PC-9 (cell line): ENCODE results near the gene HSPA12A. TPM values are rescaled to one million over a fixed set of nuclear protein-coding genes. Genes with fewer than 3 reads are reported as not detected.

ENCODE experiments used
- BruUV-seq: library from RNA; stranded (reverse); fragments of 400-500 nt; replicated peaks from 2 replicates; lab custom pipeline; 2021; lab: Mats Ljungman, UMichigan
- CTCF ChIA-PET: fragments of 300-600 bp; sonication (Branson Sonifier 250); formaldehyde crosslinking; loops from one replicate; lab custom pipeline; 2022; ENCODE audit warnings: antibody characterized with exemption; lab: Charles Lee
- POLR2A ChIA-PET: fragments of 300-600 bp; sonication (Branson Sonifier 250); formaldehyde crosslinking; loops from one replicate; lab custom pipeline; 2022; ENCODE audit warnings: antibody characterized with exemption; ENCODE audit not compliant: unreplicated experiment; lab: Charles Lee
- DNase-seq, 2 experiments: peaks; one replicate each; pipeline versions ENCODE4 v3.0.0 to v3.0.0-alpha.2; 2015 to 2022; ENCODE audit warnings: mixed read lengths in 1 of 2
- H2AFZ ChIP-seq: fragments of 200-600 bp; sonication (generic); 2 replicates; pipeline ENCODE4 v1.8.1; 2017; ENCODE audit warnings: antibody characterized with exemption
- H3F3A ChIP-seq: fragments of 200-600 bp; sonication (generic); 2 replicates; pipeline ENCODE4 v1.8.1; 2017; ENCODE audit warnings: antibody characterized with exemption, mild to moderate bottlenecking, low read depth; ENCODE audit not compliant: insufficient read depth
- H3K27ac ChIP-seq: fragments of 200-600 bp; sonication (generic); 2 replicates; pipeline ENCODE4 v1.6.1; 2016; ENCODE audit warnings: mixed run types
- H3K27me3 ChIP-seq: fragments of 200-600 bp; sonication (generic); 2 replicates; pipeline ENCODE4 v1.6.1; 2016; ENCODE audit warnings: low read depth, mixed run types; ENCODE audit not compliant: insufficient read depth
- H3K36me3 ChIP-seq: fragments of 200-600 bp; sonication (generic); 2 replicates; pipeline ENCODE4 v1.6.1; 2016; ENCODE audit warnings: low read depth, mixed run types
- H3K4me1 ChIP-seq: fragments of 200-600 bp; sonication (generic); replicated peaks from 2 replicates; pipeline ENCODE4 v1.6.1; 2016; ENCODE audit warnings: mixed run types; ENCODE audit not compliant: insufficient read depth
- H3K4me2 ChIP-seq: fragments of 200-600 bp; sonication (generic); 2 replicates; pipeline ENCODE4 v1.6.1; 2017; ENCODE audit warnings: mixed run types
- H3K4me3 ChIP-seq: fragments of 200-600 bp; sonication (generic); 2 replicates; pipeline ENCODE4 v1.6.1; 2016; ENCODE audit warnings: mixed run types
- H3K79me2 ChIP-seq: fragments of 200-600 bp; sonication (generic); 2 replicates; pipeline ENCODE4 v1.6.1; 2017; ENCODE audit warnings: low read depth, mixed run types
- H3K9me2 ChIP-seq: fragments of 200-600 bp; sonication (generic); 2 replicates; pipeline ENCODE4 v1.8.1; 2017; ENCODE audit warnings: mild to moderate bottlenecking; ENCODE audit not compliant: insufficient read depth
- H3K9me3 ChIP-seq: fragments of 200-600 bp; sonication (generic); 2 replicates; pipeline ENCODE4 v1.8.1; 2016; ENCODE audit warnings: low read depth; ENCODE audit not compliant: insufficient read depth
- H4K20me1 ChIP-seq: fragments of 200-600 bp; sonication (generic); 2 replicates; pipeline ENCODE4 v1.8.1; 2017; ENCODE audit not compliant: insufficient read depth
- EZH2 ChIP-seq: fragments of 200-600 bp; sonication (generic); IDR thresholded peaks from 2 replicates; pipeline ENCODE4 v1.8.0; 2017; ENCODE audit warnings: antibody characterized with exemption, low read depth
- intact Hi-C: fragments of 100-400 bp; cut with micrococcal nuclease; formaldehyde crosslinking; loops from one replicate; pipeline ENCODE4 v1.10.0; 2022; ENCODE audit not compliant: unreplicated experiment
- total RNA-seq: library from RNA; stranded (reverse); gene quantifications from 2 replicates; pipeline ENCODE4 v1.2.3, GENCODE V29; 2021
- TF ChIP-seq, protein P1 (sequence below): fragments of 200-600 bp; sonication (generic); conservative IDR thresholded peaks from 2 replicates; pipeline ENCODE4 v1.6.1; 2017; ENCODE audit warnings: mixed run types, antibody characterized with exemption, mild to moderate bottlenecking, moderate library complexity

Gene HSPA12A
- total RNA-seq, 1 experiment from 2014 or later, result 12.1 TPM

GRCh38 chr10:116698364-116698763, 44.0 kb downstream of the HSPA12A start:
- no peak overlapping the region for H3K27ac ChIP-seq
- no TSS peak for BruUV-seq
- no peak overlapping the region for H2AFZ ChIP-seq
- no peaks in the 10 kb centered on the region for H3K9me2 ChIP-seq
- no peaks in the 10 kb centered on the region for H3K9me3 ChIP-seq
- no peaks in the 10 kb centered on the region for H3K27me3 ChIP-seq
- H3K79me2 ChIP-seq, result no peaks in the 10 kb centered on the region
- H3K36me3 ChIP-seq, result no peaks in the 10 kb centered on the region
- TF ChIP-seq, protein P1, sequence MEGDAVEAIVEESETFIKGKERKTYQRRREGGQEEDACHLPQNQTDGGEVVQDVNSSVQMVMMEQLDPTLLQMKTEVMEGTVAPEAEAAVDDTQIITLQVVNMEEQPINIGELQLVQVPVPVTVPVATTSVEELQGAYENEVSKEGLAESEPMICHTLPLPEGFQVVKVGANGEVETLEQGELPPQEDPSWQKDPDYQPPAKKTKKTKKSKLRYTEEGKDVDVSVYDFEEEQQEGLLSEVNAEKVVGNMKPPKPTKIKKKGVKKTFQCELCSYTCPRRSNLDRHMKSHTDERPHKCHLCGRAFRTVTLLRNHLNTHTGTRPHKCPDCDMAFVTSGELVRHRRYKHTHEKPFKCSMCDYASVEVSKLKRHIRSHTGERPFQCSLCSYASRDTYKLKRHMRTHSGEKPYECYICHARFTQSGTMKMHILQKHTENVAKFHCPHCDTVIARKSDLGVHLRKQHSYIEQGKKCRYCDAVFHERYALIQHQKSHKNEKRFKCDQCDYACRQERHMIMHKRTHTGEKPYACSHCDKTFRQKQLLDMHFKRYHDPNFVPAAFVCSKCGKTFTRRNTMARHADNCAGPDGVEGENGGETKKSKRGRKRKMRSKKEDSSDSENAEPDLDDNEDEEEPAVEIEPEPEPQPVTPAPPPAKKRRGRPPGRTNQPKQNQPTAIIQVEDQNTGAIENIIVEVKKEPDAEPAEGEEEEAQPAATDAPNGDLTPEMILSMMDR, result no peak
- TF ChIP-seq EZH2, result no peak
- ChIA-PET POLR2A (no interaction called here), CTCF (no interaction called here)
- H3K4me1 ChIP-seq, result no peaks in the 10 kb centered on the region
- H4K20me1 ChIP-seq, result no peaks in the 10 kb centered on the region
- intact Hi-C loops, result no loop called here
- no peaks in the 10 kb centered on the region for H3F3A ChIP-seq
- H3K4me3 ChIP-seq, result no peak overlapping the region
- no peak for DNase-seq
- no peak overlapping the region for H3K4me2 ChIP-seq

- intact Hi-C loops, result no loop called here
- H3K36me3 ChIP-seq, result no peaks in the 10 kb centered on the region
- H3F3A ChIP-seq, result no peaks in the 10 kb centered on the region
- no peaks in the 10 kb centered on the region for H3K9me3 ChIP-seq
- no peak overlapping the region for H3K4me3 ChIP-seq
- no peaks in the 10 kb centered on the region for H3K79me2 ChIP-seq
- H3K27me3 ChIP-seq, result no peaks in the 10 kb centered on the region
- POLR2A ChIA-PET, result no interaction called here
- CTCF ChIA-PET, result no interaction called here
- no peak overlapping the region for H3K27ac ChIP-seq
- BruUV-seq, result no TSS peak
- no peaks in the 10 kb centered on the region for H4K20me1 ChIP-seq
- H3K4me2 ChIP-seq, result no peak overlapping the region
- DNase-seq, result no peak
- no peak for TF ChIP-seq EZH2
- TF ChIP-seq, protein P1, result no peak
- H2AFZ ChIP-seq, result no peak overlapping the region
- H3K9me2 ChIP-seq, result no peaks in the 10 kb centered on the region
- no peaks in the 10 kb centered on the region for H3K4me1 ChIP-seq
These were observed 44.5 kb downstream of the HSPA12A start for GRCh38 chr10:116697816-116698215.

GRCh38 chr10:116696919-116697318, 45.4 kb downstream of the HSPA12A start:
- ChIA-PET CTCF (no interaction called here), POLR2A (no interaction called here)
- Histone ChIP-seq H4K20me1 (no peaks in the 10 kb centered on the region), H3K27ac (no peak overlapping the region), H3F3A (no peaks in the 10 kb centered on the region), H3K4me3 (no peak overlapping the region), H3K4me2 (no peak overlapping the region), H3K9me3 (no peaks in the 10 kb centered on the region), H3K27me3 (no peaks in the 10 kb centered on the region), H3K9me2 (no peaks in the 10 kb centered on the region), H3K36me3 (no peaks in the 10 kb centered on the region), H3K4me1 (no peaks in the 10 kb centered on the region), H3K79me2 (no peaks in the 10 kb centered on the region), H2AFZ (no peak overlapping the region)
- no TSS peak for BruUV-seq
- intact Hi-C loops, result no loop called here
- no peak for DNase-seq
- TF ChIP-seq, protein P1, result no peak
- no peak for TF ChIP-seq EZH2
